Esophagus muscularis mucosa (tissue), 4 donors: ENCODE measurements around the gene DBN1. TPM values are rescaled to one million over a fixed set of nuclear protein-coding genes. Genes with fewer than 3 reads are reported as not detected.

Experiments
- DNase-seq: peaks from one replicate; pipeline ENCODE4 v3.0.0-alpha.2; 2017; ENCODE audit errors: extremely low spot score
- H3K27ac ChIP-seq, 4 donors: fragments of 200-600 bp; sonication (generic); replicated peaks in 1 of 4; 1 replicate in 3 of 4; 2 replicates in 1 of 4; pipeline ENCODE4 v1.5.1; 2016 to 2019; ENCODE audit warnings: mild to moderate bottlenecking in 1 of 4
- H3K27me3 ChIP-seq, 4 donors: fragments of 200-600 bp; sonication (generic); one replicate each; pipeline versions ENCODE4 v1.5.1 to v1.6.0; 2016 to 2019
- H3K36me3 ChIP-seq, 4 donors: fragments of 200-600 bp; sonication (generic); one replicate each; pipeline ENCODE4 v1.5.1; 2016 to 2019
- H3K4me1 ChIP-seq, 4 donors: fragments of 200-600 bp; sonication (generic); one replicate each; pipeline ENCODE4 v1.5.1; 2016 to 2019
- H3K4me3 ChIP-seq, 4 donors: fragments of 200-600 bp; sonication (generic); 1 replicate in 2 of 4; 2 replicates in 2 of 4; pipeline ENCODE4 v1.5.1; 2016 to 2019; ENCODE audit warnings: mild to moderate bottlenecking in 4 of 4, moderate library complexity in 1 of 4
- H3K9me3 ChIP-seq, 4 donors: fragments of 200-600 bp; sonication (generic); 1 replicate in 3 of 4; 2 replicates in 1 of 4; pipeline ENCODE4 v1.5.1; 2016 to 2019
- CTCF ChIP-seq, 3 experiments: fragments of 200-600 bp in 2 of 3; fragments of 450-650 bp in 1 of 3; sonication (generic) in 2 of 3; IDR thresholded peaks; one replicate each; pipeline ENCODE4 v1.5.1; 2017 to 2019; ENCODE audit warnings: antibody characterized with exemption in 3 of 3, mild to moderate bottlenecking in 2 of 3, moderate library complexity in 1 of 3
- EP300 ChIP-seq: sonication (generic); formaldehyde crosslinking; IDR thresholded peaks from one replicate; pipeline ENCODE4 v1.6.1; 2017; ENCODE audit warnings: antibody characterized with exemption
- POLR2A ChIP-seq: fragments of 450-650 bp; IDR thresholded peaks from one replicate; pipeline ENCODE4 v1.6.1; 2017; ENCODE audit warnings: antibody characterized with exemption, moderate library complexity, mild to moderate bottlenecking, low read depth
- POLR2AphosphoS5 ChIP-seq, 2 donors: sonication (generic); formaldehyde crosslinking; IDR thresholded peaks; one replicate each; pipeline ENCODE4 v1.6.1; 2017; ENCODE audit warnings: antibody characterized with exemption in 2 of 2
- WGBS: methylation state at CpG from one replicate; pipeline ENCODE4 v1.1.5; 2018; 5-methylcytosine and 5-hydroxymethylcytosine counted together
- intact Hi-C: fragments of 100-400 bp; cut with DNase I; formaldehyde crosslinking; loops from one replicate; pipeline ENCODE4 v1.15.1; 2023
- total RNA-seq, 4 donors: library from RNA; depleted of rRNA; stranded (reverse); fragments of >200 nt; gene quantifications; one replicate each; pipeline versions ENCODE4 v1.1.0 to v1.2.1, GENCODE V29; 2016

The DBN1 gene
- total RNA-seq, 4 donors from 2014 or later: 92.2 to 160 (median 130) TPM

- Histone ChIP-seq H3K9me3 (no peaks in the 10 kb centered on the region), H3K36me3 (peaks cover 2 to 35% (median 23%) of the 10 kb centered on the region in 4 donors), H3K27me3 (no peaks in the 10 kb centered on the region), H3K27ac (peak overlapping the region; percentile 96 to 99 (median 98)), H3K4me3 (peak overlapping the region; percentile 78 to 96 (median 88)), H3K4me1 (peaks cover 70 to 83% (median 78%) of the 10 kb centered on the region in 4 donors)
- no peak for DNase-seq
- intact Hi-C loops: no loop called here
- TF ChIP-seq CTCF (IDR thresholded peaks at IDR 0.05) (peak in 2 of 3 experiments; percentile 31 to 49), EP300 (no peak)
- WGBS: 13% methylated on average over 1 of the region's 12 CpGs
Observed at GRCh38 chr5:177496070-177496726, 22.8 kb upstream of the DBN1 start.

- Histone ChIP-seq H3K27ac (peak overlapping the region; percentile 96 to 99 (median 98)), H3K36me3 (peaks cover 8 to 42% (median 30%) of the 10 kb centered on the region in 4 donors), H3K4me3 (peak overlapping the region; percentile 78 to 96 (median 88)), H3K9me3 (no peaks in the 10 kb centered on the region), H3K27me3 (no peaks in the 10 kb centered on the region), H3K4me1 (peaks cover 64 to 83% (median 78%) of the 10 kb centered on the region in 4 donors)
- 42% methylated on average over 9 of the region's 14 CpGs for WGBS
- DNase-seq: no peak
- intact Hi-C loops: no loop called here
- no peak for TF ChIP-seq CTCF (IDR thresholded peaks at IDR 0.05)
- TF ChIP-seq POLR2A: peak; percentile 19
- peak in 1 of 2 donors; percentile 86 for TF ChIP-seq POLR2AphosphoS5 (IDR thresholded peaks at IDR 0.05)
- TF ChIP-seq EP300: no peak
Observed at GRCh38 chr5:177495243-177496060, 22.0 kb upstream of the DBN1 start.

GRCh38 chr5:177494346-177495195, 21.1 kb upstream of the DBN1 start:
- H3K9me3 ChIP-seq: no peaks in the 10 kb centered on the region
- H3K27ac ChIP-seq: peak overlapping the region; percentile 96 to 99 (median 98)
- WGBS: 29% methylated on average over 10 of the region's 11 CpGs
- no peak for TF ChIP-seq EP300
- peak in 1 of 2 donors; percentile 68 for TF ChIP-seq POLR2AphosphoS5 (IDR thresholded peaks at IDR 0.05)
- peak in 2 of 3 experiments; percentile 28 to 35 for TF ChIP-seq CTCF (IDR thresholded peaks at IDR 0.05)
- H3K36me3 ChIP-seq: peaks cover 12 to 51% (median 39%) of the 10 kb centered on the region in 4 donors
- peak overlapping the region; percentile 78 to 96 (median 88) for H3K4me3 ChIP-seq
- no peak for DNase-seq
- H3K27me3 ChIP-seq: no peaks in the 10 kb centered on the region
- H3K4me1 ChIP-seq: peaks cover 64 to 86% (median 85%) of the 10 kb centered on the region in 4 donors
- intact Hi-C loops: no loop called here

- no peaks in the 10 kb centered on the region for H3K9me3 ChIP-seq
- intact Hi-C loops: no loop called here
Observed at GRCh38 chr5:177493795-177494345, 20.4 kb upstream of the DBN1 start.

More at GRCh38 chr5:177493795-177494345, 20.4 kb upstream of the DBN1 start:
- Histone ChIP-seq H3K27me3 (no peaks in the 10 kb centered on the region), H3K36me3 (peaks cover 19 to 58% (median 46%) of the 10 kb centered on the region in 4 donors), H3K4me1 (peaks cover 64 to 93% (median 92%) of the 10 kb centered on the region in 4 donors), H3K4me3 (peak overlapping the region; percentile 78 to 96 (median 88)), H3K27ac (peak overlapping the region; percentile 96 to 99 (median 98))
- no peak for DNase-seq
- TF ChIP-seq POLR2AphosphoS5 (IDR thresholded peaks at IDR 0.05) (no peak), CTCF (IDR thresholded peaks at IDR 0.05) (no peak), EP300 (no peak), POLR2A (no peak)
- 44% methylated on average over 5 of the region's 5 CpGs for WGBS
